Cardiac muscle cell (in vitro differentiated cells and primary cell): ENCODE measurements around the gene ACAA2. TPM values are rescaled to one million over a fixed set of nuclear protein-coding genes. Genes with fewer than 3 reads are reported as not detected.

Experiments
- DNase-seq, 2 donors: peaks; one replicate each; pipeline versions ENCODE4 v3.0.0 to v3.0.0-alpha.2; 2010 to 2017; ENCODE audit warnings: low read depth in 1 of 2, low spot score in 1 of 2
- H3K27ac ChIP-seq: fragments of 200-600 bp; sonication (generic); 2 replicates; pipeline ENCODE4 v1.5.1; 2016
- H3K27me3 ChIP-seq: fragments of 200-600 bp; sonication (generic); 2 replicates; pipeline ENCODE4 v1.6.0; 2016; ENCODE audit warnings: control low read depth
- H3K36me3 ChIP-seq: fragments of 200-600 bp; sonication (generic); 2 replicates; pipeline ENCODE4 v1.5.1; 2016; ENCODE audit warnings: control low read depth
- H3K4me1 ChIP-seq: fragments of 200-600 bp; sonication (generic); 2 replicates; pipeline ENCODE4 v1.8.1; 2017; ENCODE audit warnings: low read depth, mild to moderate bottlenecking, mixed run types
- H3K4me3 ChIP-seq: fragments of 200-600 bp; sonication (generic); 2 replicates; pipeline ENCODE4 v1.5.1; 2016; ENCODE audit warnings: mild to moderate bottlenecking
- H3K9me3 ChIP-seq: fragments of 200-600 bp; sonication (generic); 2 replicates; pipeline ENCODE4 v1.5.1; 2017; ENCODE audit warnings: low read depth, mild to moderate bottlenecking, control low read depth
- polyA plus RNA-seq: library from polyadenylated mRNA; unstranded; fragments of >200 nt; fragmentation: Nextera tagmentation; extraction: Ambion mirVana; gene quantifications from 2 replicates; pipeline ENCODE4 v1.2.1, GENCODE V29; 2016
- total RNA-seq: library from RNA; depleted of rRNA; stranded (reverse); fragments of >200 nt; gene quantifications from 2 replicates; pipeline ENCODE4 v1.2.3, GENCODE V29; 2016
- TF ChIP-seq, protein P1 (sequence below): IDR thresholded peaks from 2 replicates; pipeline ENCODE4 v1.5.1; 2012; ENCODE audit warnings: low read depth, mild to moderate bottlenecking, low read length

Gene ACAA2
- total and polyA plus RNA-seq, 2 experiments from 2014 or later = 68.7 to 150 TPM

DNA sequence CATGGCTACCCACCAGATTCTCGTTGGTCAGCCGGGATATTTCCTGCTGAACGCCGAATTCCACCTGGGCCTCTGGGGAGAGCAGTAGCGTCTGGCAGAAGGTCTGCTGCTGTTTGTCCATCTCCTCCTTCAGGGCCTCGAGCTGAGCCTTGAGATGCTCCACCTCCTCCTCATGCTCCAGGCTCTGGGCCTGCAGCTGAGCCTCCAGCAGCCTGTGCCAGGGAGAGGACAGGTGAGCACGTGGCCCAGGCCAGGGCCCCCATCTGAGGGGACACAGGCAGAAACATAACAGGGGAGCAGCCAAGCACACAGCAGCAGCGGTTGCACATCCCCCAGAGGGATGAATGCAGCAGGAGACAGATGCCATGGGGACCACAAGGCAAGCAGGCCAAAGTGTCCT is 40.1 kb upstream of the ACAA2 start:
- Histone ChIP-seq H3K4me1 (no peaks in the 10 kb centered on the region), H3K36me3 (no peaks in the 10 kb centered on the region), H3K4me3 (no peak overlapping the region), H3K27ac (no peak overlapping the region), H3K27me3 (no peaks in the 10 kb centered on the region), H3K9me3 (no peaks in the 10 kb centered on the region)
- TF ChIP-seq, protein P1, sequence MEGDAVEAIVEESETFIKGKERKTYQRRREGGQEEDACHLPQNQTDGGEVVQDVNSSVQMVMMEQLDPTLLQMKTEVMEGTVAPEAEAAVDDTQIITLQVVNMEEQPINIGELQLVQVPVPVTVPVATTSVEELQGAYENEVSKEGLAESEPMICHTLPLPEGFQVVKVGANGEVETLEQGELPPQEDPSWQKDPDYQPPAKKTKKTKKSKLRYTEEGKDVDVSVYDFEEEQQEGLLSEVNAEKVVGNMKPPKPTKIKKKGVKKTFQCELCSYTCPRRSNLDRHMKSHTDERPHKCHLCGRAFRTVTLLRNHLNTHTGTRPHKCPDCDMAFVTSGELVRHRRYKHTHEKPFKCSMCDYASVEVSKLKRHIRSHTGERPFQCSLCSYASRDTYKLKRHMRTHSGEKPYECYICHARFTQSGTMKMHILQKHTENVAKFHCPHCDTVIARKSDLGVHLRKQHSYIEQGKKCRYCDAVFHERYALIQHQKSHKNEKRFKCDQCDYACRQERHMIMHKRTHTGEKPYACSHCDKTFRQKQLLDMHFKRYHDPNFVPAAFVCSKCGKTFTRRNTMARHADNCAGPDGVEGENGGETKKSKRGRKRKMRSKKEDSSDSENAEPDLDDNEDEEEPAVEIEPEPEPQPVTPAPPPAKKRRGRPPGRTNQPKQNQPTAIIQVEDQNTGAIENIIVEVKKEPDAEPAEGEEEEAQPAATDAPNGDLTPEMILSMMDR = no peak
- DNase-seq = no peak

DNA sequence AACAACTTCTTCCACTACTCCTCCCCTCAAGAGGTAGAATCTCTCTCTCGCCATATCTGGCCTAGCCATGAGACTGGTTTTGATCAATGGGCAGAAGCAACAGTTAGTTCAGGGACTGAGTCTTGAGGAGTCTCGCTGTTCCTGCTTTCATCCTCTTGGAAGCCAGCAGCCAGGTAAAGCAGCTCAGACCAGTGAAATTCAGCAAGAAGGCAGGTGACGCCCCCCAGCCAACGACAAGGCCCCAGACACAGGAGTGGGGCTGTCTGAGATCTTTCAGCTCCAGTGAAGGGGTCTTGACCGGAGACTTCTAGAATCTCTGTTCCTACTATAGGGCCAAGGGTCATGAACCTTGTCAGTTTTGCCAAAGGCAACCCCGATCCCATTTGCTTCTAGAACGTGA is 39.7 kb upstream of the ACAA2 start:
- TF ChIP-seq, protein P1 = no peak
- Histone ChIP-seq H3K4me1 (no peaks in the 10 kb centered on the region), H3K27me3 (no peaks in the 10 kb centered on the region), H3K4me3 (no peak overlapping the region), H3K27ac (no peak overlapping the region), H3K9me3 (no peaks in the 10 kb centered on the region), H3K36me3 (no peaks in the 10 kb centered on the region)
- DNase-seq = no peak

DNA sequence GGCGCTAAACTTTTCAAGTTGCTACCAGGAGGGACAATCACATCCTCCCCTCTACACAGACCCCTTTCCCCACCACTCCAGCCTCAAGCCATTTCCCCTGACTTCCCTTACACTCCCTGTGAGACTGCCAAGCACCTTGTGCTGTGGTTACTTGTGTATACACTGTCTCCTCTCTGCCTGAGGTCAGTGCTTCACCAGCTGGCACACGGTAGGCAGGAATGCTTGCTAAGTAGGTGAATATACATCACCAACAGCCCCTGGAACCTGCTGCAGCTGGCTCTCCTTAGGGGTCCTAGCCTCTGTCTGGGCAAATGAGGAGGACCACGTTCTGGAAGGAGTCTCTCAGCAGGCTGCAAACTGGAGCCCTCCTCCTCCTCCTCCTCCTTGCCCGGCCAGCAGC is 38.3 kb upstream of the ACAA2 start:
- no peak for DNase-seq
- no peak overlapping the region for H3K4me3 ChIP-seq
- no peaks in the 10 kb centered on the region for H3K36me3 ChIP-seq
- H3K27ac ChIP-seq = no peak overlapping the region
- H3K4me1 ChIP-seq = no peaks in the 10 kb centered on the region
- H3K27me3 ChIP-seq = no peaks in the 10 kb centered on the region
- H3K9me3 ChIP-seq = no peaks in the 10 kb centered on the region
- TF ChIP-seq, protein P1 = no peak

DNA sequence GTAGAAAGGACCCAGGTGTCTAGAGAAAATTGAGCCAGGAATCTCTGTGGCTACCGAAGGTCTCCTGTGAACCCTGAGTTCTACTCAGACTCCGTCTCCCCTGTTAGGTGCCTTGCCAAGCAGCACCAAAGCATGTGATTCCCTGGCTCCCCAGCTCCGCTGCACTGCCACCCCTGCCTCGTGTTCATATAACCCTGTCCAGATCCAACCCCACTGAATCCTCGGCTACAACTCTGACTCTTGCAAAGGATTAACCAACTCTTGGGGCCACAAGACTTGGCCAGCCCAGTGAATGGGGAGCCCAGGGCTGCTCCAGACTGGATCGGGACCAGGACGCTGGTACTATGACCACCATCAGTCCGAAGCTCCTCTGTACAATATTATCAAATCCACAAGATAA is 37.3 kb upstream of the ACAA2 start:
- H3K27me3 ChIP-seq = no peaks in the 10 kb centered on the region
- H3K27ac ChIP-seq = no peak overlapping the region
- H3K4me3 ChIP-seq = no peak overlapping the region
- DNase-seq = no peak
- TF ChIP-seq, protein P1 = no peak
- H3K9me3 ChIP-seq = no peaks in the 10 kb centered on the region
- H3K36me3 ChIP-seq = no peaks in the 10 kb centered on the region
- no peaks in the 10 kb centered on the region for H3K4me1 ChIP-seq

DNA sequence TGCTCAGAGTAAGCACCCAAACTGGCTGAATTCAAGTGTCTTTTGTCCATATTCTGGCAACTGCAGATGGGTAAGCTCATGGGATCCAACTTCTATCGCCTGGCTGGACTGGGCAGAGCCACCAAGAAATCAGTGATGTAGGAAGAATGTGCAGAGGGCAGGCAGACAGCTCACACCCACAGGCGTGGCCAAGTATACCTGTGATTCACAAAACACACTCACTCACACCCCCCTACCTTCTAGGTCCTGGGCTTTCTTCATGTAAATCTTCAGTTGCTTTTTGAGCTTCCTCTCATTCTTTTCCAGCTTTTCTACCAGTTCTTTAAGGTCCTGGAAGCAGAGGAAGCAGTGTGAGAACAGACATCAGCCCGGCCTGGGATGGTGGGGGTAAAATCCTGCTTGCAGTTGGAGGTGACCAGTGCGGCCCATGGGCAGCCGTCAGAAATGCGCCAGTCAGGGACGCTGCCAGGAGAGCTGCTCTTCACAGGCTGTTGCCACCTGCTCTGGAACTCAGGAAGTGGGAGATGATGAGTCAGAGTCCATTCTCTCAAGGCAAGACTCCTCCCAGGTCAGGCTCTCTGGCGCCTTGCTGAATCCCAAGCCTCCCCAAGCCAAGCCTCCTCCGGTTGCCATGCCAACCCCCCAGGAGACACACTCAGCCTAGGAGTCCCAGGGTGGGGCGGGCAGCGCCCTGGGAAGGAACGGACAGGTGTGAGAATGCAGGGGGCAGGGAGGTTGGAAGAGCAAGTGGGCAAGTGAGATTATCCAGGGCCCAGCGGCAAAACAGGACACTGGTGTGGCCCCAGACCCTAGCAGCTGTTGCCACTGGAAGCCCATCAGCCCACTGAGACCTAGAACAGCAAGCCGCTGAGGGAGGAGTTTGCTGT is 36.2 kb upstream of the ACAA2 start:
- no peaks in the 10 kb centered on the region for H3K4me1 ChIP-seq
- DNase-seq = peak in 1 of 2 donors; percentile 85

More for the DNA sequence above, 36.2 kb upstream of the ACAA2 start:
- Histone ChIP-seq H3K36me3 (no peaks in the 10 kb centered on the region), H3K27me3 (no peaks in the 10 kb centered on the region), H3K9me3 (no peaks in the 10 kb centered on the region), H3K27ac (no peak overlapping the region), H3K4me3 (no peak overlapping the region)
- TF ChIP-seq, protein P1 = no peak
